ENCODE data around the gene CAAP1. TPM values are rescaled to one million over a fixed set of nuclear protein-coding genes. Genes with fewer than 3 reads are reported as not detected.

Gene CAAP1
- total and polyA plus RNA-seq, 7 donors = 4.7 to 8.8 (median 6.5) TPM

DNA sequence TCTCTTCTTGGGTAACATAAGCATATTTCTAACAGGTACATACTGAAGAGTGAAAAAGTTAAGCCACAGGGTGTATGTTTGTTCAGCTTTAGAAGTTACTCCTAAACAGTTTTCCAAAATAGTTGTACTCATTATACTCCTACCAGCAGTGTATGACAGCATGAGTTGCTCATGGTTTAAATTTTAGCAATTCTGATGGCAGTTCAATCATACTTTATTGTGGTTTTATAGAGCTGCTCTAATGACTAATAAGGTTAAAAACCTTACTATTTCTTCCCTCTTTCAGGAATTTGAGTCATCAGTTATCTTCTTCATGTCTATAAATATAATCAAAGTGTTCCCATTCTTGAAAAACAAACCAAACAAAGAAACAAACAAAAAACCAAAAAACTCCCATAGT is 81.5 kb downstream of the CAAP1 start:
- Histone ChIP-seq H3K36me3 (ENCODE audit: insufficient read depth in 1 of 2, low read depth in 1 of 2) (no peaks in the 10 kb centered on the region), H3K9me3 (no peaks in the 10 kb centered on the region), H3K27me3 (ENCODE audit: insufficient read depth in 3 of 3, low read length in 2 of 3) (no peaks in the 10 kb centered on the region), H3K27ac (no peak overlapping the region), H3K4me3 (no peak overlapping the region), H3K4me1 (no peaks in the 10 kb centered on the region)
- DNase-seq (no peak), ATAC-seq (no peak)
- TF ChIP-seq, protein P1, sequence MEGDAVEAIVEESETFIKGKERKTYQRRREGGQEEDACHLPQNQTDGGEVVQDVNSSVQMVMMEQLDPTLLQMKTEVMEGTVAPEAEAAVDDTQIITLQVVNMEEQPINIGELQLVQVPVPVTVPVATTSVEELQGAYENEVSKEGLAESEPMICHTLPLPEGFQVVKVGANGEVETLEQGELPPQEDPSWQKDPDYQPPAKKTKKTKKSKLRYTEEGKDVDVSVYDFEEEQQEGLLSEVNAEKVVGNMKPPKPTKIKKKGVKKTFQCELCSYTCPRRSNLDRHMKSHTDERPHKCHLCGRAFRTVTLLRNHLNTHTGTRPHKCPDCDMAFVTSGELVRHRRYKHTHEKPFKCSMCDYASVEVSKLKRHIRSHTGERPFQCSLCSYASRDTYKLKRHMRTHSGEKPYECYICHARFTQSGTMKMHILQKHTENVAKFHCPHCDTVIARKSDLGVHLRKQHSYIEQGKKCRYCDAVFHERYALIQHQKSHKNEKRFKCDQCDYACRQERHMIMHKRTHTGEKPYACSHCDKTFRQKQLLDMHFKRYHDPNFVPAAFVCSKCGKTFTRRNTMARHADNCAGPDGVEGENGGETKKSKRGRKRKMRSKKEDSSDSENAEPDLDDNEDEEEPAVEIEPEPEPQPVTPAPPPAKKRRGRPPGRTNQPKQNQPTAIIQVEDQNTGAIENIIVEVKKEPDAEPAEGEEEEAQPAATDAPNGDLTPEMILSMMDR (IDR thresholded peaks at IDR 0.05) = no peak
- intact Hi-C loops (cut with DNase I) = no loop called here

DNA sequence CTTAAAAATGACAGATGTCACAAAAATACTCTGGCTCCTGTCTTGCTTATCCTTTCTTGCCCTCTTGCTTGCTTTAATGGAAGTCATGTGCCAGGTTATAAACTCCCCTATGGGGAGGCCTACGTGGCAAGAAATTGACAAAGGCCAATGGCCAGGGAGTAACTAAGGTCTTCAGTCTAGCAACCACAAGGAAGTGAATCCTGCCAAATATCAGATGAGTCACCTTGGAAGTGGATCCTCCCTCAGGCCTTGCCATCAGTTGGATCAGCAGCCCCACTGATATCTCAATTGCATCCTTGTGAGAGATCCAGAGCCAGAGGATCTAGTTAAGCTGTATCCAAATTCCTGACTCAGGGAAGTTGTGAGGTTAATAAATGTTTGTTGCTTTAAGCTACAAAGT is 82.8 kb downstream of the CAAP1 start:
- Histone ChIP-seq H3K4me1 (no peaks in the 10 kb centered on the region), H3K9me3 (no peaks in the 10 kb centered on the region), H3K27me3 (ENCODE audit: insufficient read depth in 3 of 3, low read length in 2 of 3) (no peaks in the 10 kb centered on the region), H3K4me3 (no peak overlapping the region), H3K36me3 (ENCODE audit: insufficient read depth in 1 of 2, low read depth in 1 of 2) (no peaks in the 10 kb centered on the region), H3K27ac (no peak overlapping the region)
- DNase-seq (no peak), ATAC-seq (no peak)
- 42 to 68% (median 50%) methylated on average over 1 of the region's 1 CpG for WGBS, 3 donors
- intact Hi-C loops (cut with DNase I) = no loop called here
- TF ChIP-seq, protein P1 (IDR thresholded peaks at IDR 0.05) = no peak

DNA sequence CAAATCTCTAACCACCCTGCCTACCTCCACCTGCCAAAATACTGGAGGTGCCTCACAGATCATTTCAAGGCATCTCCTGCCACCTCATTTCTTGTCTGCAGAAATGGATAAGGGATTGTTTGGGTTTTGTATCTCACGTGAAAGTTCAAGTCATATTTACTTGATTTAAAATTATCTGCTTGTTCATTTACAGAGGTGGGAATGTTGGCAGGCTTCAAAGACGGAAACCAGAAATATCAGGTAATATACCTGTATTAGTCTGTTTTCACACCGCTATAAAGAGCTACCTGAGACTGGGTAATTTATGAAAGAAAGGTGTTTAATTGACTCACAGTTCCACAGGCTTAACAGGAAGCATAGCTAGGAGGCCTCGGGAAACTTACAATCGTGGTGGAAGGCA is 85.4 kb downstream of the CAAP1 start:
- no peaks in the 10 kb centered on the region for H3K27me3 ChIP-seq (ENCODE audit: insufficient read depth in 3 of 3, low read length in 2 of 3)
- no peaks in the 10 kb centered on the region for H3K36me3 ChIP-seq (ENCODE audit: insufficient read depth in 1 of 2, low read depth in 1 of 2)
- TF ChIP-seq, protein P1 (IDR thresholded peaks at IDR 0.05) = no peak
- intact Hi-C loops (cut with DNase I) = no loop called here
- no peaks in the 10 kb centered on the region for H3K9me3 ChIP-seq
- 79 to 82% (median 80%) methylated on average over 5 of the region's 5 CpGs for WGBS, 3 donors
- H3K4me3 ChIP-seq = no peak overlapping the region
- no peak for DNase-seq
- H3K27ac ChIP-seq = no peak overlapping the region
- ATAC-seq = no peak
- no peaks in the 10 kb centered on the region for H3K4me1 ChIP-seq

DNA sequence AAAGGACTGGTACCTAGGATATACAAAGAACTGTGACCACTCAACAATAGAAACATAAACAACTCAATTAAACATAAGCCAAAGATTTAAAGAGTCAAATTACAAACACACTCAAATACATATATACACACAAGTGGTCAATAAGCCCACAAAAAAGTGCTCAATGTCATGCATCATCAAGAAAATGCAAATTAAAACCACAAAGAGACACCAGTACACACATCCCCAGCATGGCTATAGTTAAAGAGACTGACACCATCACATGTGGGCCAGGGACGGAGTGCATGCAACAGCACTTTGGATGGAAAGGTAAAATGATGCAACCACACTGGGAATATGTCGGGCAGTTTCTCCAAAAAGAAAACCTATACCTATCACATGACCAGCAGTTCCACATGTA is 89.7 kb downstream of the CAAP1 start:
- Histone ChIP-seq H3K36me3 (ENCODE audit: insufficient read depth in 1 of 2, low read depth in 1 of 2) (no peaks in the 10 kb centered on the region), H3K9me3 (no peaks in the 10 kb centered on the region), H3K27ac (no peak overlapping the region), H3K4me3 (no peak overlapping the region), H3K27me3 (ENCODE audit: insufficient read depth in 3 of 3, low read length in 2 of 3) (no peaks in the 10 kb centered on the region), H3K4me1 (no peaks in the 10 kb centered on the region)
- intact Hi-C loops (cut with DNase I) = no loop called here
- TF ChIP-seq, protein P1 (IDR thresholded peaks at IDR 0.05) = no peak
- 38 to 68% (median 38%) methylated on average over 2 of the region's 2 CpGs for WGBS, 3 donors
- ATAC-seq = no peak
- no peak for DNase-seq

DNA sequence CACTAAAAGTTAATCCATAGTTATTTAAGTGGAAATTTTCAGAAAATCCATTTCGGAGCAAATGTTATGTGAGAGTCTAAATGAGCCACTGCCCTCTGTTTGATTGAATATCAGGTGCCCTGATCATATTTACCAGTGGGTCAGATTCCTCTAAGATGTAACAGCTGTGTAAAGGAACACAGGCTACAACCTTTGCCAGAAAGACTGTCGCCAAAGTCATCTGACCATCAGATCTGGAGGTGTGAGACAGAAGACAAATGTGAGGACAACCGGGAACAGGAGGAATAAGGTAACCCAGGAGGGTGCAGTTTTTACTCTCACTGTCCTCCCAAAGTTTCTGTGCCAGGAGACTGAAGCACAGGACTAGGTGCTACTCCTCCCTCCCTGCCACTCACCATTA is 90.8 kb downstream of the CAAP1 start:
- TF ChIP-seq, protein P1 (IDR thresholded peaks at IDR 0.05) = no peak
- Histone ChIP-seq H3K27ac (no peak overlapping the region), H3K9me3 (no peaks in the 10 kb centered on the region), H3K4me1 (no peaks in the 10 kb centered on the region), H3K4me3 (no peak overlapping the region), H3K36me3 (ENCODE audit: insufficient read depth in 1 of 2, low read depth in 1 of 2) (no peaks in the 10 kb centered on the region), H3K27me3 (ENCODE audit: insufficient read depth in 3 of 3, low read length in 2 of 3) (no peaks in the 10 kb centered on the region)
- DNase-seq (no peak), ATAC-seq (peak in 1 of 4 donors; percentile 30)
- 23 to 35% (median 35%) methylated on average over 3 of the region's 3 CpGs for WGBS, 3 donors
- intact Hi-C loops (cut with DNase I) = no loop called here

Measured in psoas muscle (tissue), 8 donors.